Liver (tissue), 3 donors: Measurements from ENCODE around the gene TSPYL4.

Experiments
- FOXA1 ChIP-seq: IDR thresholded peaks from 2 replicates; pipeline ENCODE4 v1.6.1; 2016; ENCODE audit warnings: antibody characterized with exemption
- GABPA ChIP-seq, 2 donors: IDR thresholded peaks in 1 of 2; conservative IDR thresholded peaks in 1 of 2; 2 replicates each; pipeline ENCODE4 v1.6.1; 2016; ENCODE audit warnings: antibody characterized with exemption in 2 of 2, mild to moderate bottlenecking in 1 of 2, moderate library complexity in 1 of 2
- JUND ChIP-seq, 2 donors: IDR thresholded peaks; 2 replicates each; pipeline ENCODE4 v1.6.1; 2016; ENCODE audit warnings: antibody characterized with exemption in 2 of 2
- RAD21 ChIP-seq, 2 donors: IDR thresholded peaks; 2 replicates each; pipeline ENCODE4 v1.6.1; 2016; ENCODE audit warnings: antibody characterized with exemption in 2 of 2, mild to moderate bottlenecking in 2 of 2
- RXRA ChIP-seq, 2 donors: IDR thresholded peaks; 2 replicates each; pipeline ENCODE4 v1.6.1; 2017 to 2018; ENCODE audit warnings: antibody characterized with exemption in 2 of 2, mild to moderate bottlenecking in 1 of 2
- YY1 ChIP-seq: IDR thresholded peaks from 2 replicates; pipeline ENCODE4 v1.6.1; 2016; ENCODE audit warnings: antibody characterized with exemption, mild to moderate bottlenecking
- TF ChIP-seq, protein P1 (sequence below): fragments of 150-350 bp; IDR thresholded peaks from 2 replicates; pipeline ENCODE4 v1.5.1; 2017; ENCODE audit warnings: improper control_type of control experiment, low read depth, low read length; ENCODE audit not compliant: missing input control
- TF ChIP-seq, protein P2 (sequence below): IDR thresholded peaks from 2 replicates; pipeline ENCODE4 v1.6.1; 2016; ENCODE audit warnings: antibody characterized with exemption
- donor health status: healthy.
- donor health status: healthy.

DNA sequence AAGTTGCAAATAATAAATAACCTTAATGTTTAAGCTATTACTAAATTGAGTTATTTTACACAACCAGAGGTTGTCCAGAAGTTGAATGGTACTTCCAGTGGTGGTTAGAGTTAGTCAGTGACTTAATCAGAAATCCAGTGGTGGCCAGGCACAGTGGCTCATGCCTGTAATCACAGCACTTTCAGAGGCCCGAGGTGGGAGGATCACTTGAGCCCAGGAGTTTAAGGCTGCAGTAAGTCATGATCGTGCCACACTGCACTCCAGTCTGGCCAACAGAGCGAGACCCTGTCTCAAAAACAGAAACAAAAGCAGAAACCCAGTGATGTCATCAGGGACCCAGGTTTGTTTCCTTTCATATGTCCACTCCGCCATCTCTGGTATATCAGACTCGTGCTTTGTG lies 35.0 kb downstream of the TSPYL4 start:
- TF ChIP-seq JUND (IDR thresholded peaks at IDR 0.05) (no peak), GABPA (IDR thresholded peaks at IDR 0.05 in 1 of 2, conservative IDR thresholded peaks at IDR 0.05 in 1 of 2) (no peak), FOXA1 (no peak), YY1 (no peak), RXRA (IDR thresholded peaks at IDR 0.05) (no peak), RAD21 (IDR thresholded peaks at IDR 0.05) (no peak)
- TF ChIP-seq, protein P1, sequence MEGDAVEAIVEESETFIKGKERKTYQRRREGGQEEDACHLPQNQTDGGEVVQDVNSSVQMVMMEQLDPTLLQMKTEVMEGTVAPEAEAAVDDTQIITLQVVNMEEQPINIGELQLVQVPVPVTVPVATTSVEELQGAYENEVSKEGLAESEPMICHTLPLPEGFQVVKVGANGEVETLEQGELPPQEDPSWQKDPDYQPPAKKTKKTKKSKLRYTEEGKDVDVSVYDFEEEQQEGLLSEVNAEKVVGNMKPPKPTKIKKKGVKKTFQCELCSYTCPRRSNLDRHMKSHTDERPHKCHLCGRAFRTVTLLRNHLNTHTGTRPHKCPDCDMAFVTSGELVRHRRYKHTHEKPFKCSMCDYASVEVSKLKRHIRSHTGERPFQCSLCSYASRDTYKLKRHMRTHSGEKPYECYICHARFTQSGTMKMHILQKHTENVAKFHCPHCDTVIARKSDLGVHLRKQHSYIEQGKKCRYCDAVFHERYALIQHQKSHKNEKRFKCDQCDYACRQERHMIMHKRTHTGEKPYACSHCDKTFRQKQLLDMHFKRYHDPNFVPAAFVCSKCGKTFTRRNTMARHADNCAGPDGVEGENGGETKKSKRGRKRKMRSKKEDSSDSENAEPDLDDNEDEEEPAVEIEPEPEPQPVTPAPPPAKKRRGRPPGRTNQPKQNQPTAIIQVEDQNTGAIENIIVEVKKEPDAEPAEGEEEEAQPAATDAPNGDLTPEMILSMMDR = no peak
- TF ChIP-seq, protein P2, sequence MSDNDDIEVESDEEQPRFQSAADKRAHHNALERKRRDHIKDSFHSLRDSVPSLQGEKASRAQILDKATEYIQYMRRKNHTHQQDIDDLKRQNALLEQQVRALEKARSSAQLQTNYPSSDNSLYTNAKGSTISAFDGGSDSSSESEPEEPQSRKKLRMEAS = no peak
